GM12878 (cell line): ENCODE measurements around the gene IKZF1. TPM values are rescaled to one million over a fixed set of nuclear protein-coding genes. Genes with fewer than 3 reads are reported as not detected.

Experiments used
- ATAC-seq: fragments of 200-7000 bp; cut with Tn5 transposase; 3 replicates; pipeline ENCODE4 v1.9.1; 2020; ENCODE audit warnings: mild to moderate bottlenecking, moderate library complexity
- BruUV-seq: library from RNA; stranded (reverse); fragments of 400-500 nt; replicated peaks from 2 replicates; lab custom pipeline; 2021; lab: Mats Ljungman, UMichigan
- CTCF ChIA-PET: fragments of 300-600 bp; sonication (Branson Sonifier 250); formaldehyde crosslinking; extraction: SDS; loops from one replicate; lab custom pipeline; 2021; ENCODE audit warnings: inconsistent platforms; lab: Yijun Ruan, JAX
- POLR2A ChIA-PET: fragments of 350-600 bp; formaldehyde crosslinking; extraction: SDS; loops from one replicate; lab custom pipeline; 2021; ENCODE audit warnings: inconsistent platforms; lab: Charles Lee
- RAD21 ChIA-PET: fragments of 300-600 bp; sonication (Branson Sonifier 250); formaldehyde crosslinking; loops from one replicate; lab custom pipeline; 2023; ENCODE audit warnings: antibody characterized with exemption; ENCODE audit not compliant: unreplicated experiment; lab: Charles Lee
- SMC1A ChIA-PET: fragments of 300-600 bp; sonication (Branson Sonifier 250); formaldehyde crosslinking; loops from one replicate; lab custom pipeline; 2023; ENCODE audit not compliant: unreplicated experiment, uncharacterized antibody; lab: Charles Lee
- DNase-seq: peaks from one replicate; pipeline ENCODE4 v3.0.0-alpha.2; 2011; ENCODE audit warnings: low read depth, low spot score
- FAIRE-seq: peaks from 3 replicates; lab custom pipeline; 2011; peaks lifted over from hg19 to GRCh38; lab: Jason Lieb, UNC
- H2AFZ ChIP-seq: 2 replicates; pipeline ENCODE4 v1.6.0; 2011; ENCODE audit warnings: low read depth, low read length, control low read depth; ENCODE audit not compliant: control insufficient read depth
- H3K27ac ChIP-seq: 2 replicates; pipeline ENCODE4 v1.5.1; 2011; ENCODE audit warnings: control low read depth; ENCODE audit not compliant: control insufficient read depth, insufficient read depth
- H3K27me3 ChIP-seq, 2 experiments: replicated peaks in 1 of 2; 2 replicates each; pipeline versions ENCODE4 v1.6.0 to v1.6.1; 2011; ENCODE audit warnings: low read length in 1 of 2; ENCODE audit not compliant: control insufficient read depth in 2 of 2, insufficient read depth in 2 of 2
- H3K36me3 ChIP-seq, 2 experiments: 2 replicates each; pipeline ENCODE4 v1.5.1; 2011; ENCODE audit warnings: low read length in 1 of 2; ENCODE audit not compliant: control insufficient read depth in 2 of 2, insufficient read depth in 2 of 2
- H3K4me1 ChIP-seq: 2 replicates; pipeline ENCODE4 v1.6.1; 2011; ENCODE audit warnings: mild to moderate bottlenecking, low read length, moderate library complexity, mixed read lengths; ENCODE audit not compliant: control insufficient read depth, insufficient read depth
- H3K4me2 ChIP-seq: 2 replicates; pipeline ENCODE4 v1.6.0; 2011; ENCODE audit warnings: control low read depth; ENCODE audit not compliant: control insufficient read depth, insufficient read depth
- H3K4me3 ChIP-seq: fragments of 200-600 bp; sonication (generic); 2 replicates; pipeline ENCODE4 v1.5.1; 2016
- H3K79me2 ChIP-seq: 2 replicates; pipeline ENCODE4 v1.6.0; 2011; ENCODE audit warnings: low read length; ENCODE audit not compliant: control insufficient read depth, insufficient read depth
- H3K9ac ChIP-seq: 2 replicates; pipeline ENCODE4 v1.8.0; 2011; ENCODE audit warnings: low read length, control low read depth, mixed read lengths; ENCODE audit not compliant: control insufficient read depth, insufficient read depth
- H3K9me3 ChIP-seq: replicated peaks from 3 replicates; pipeline ENCODE4 v1.5.1; 2011; ENCODE audit warnings: mild to moderate bottlenecking, low read length; ENCODE audit not compliant: control insufficient read depth, insufficient read depth
- H4K20me1 ChIP-seq: 2 replicates; pipeline ENCODE4 v1.6.0; 2011; ENCODE audit not compliant: control insufficient read depth, insufficient read depth
- CREM ChIP-seq: IDR thresholded peaks from 2 replicates; pipeline ENCODE4 v1.6.1; 2014; ENCODE audit warnings: antibody characterized with exemption, low read depth
- EZH2 ChIP-seq: IDR thresholded peaks from 2 replicates; pipeline ENCODE4 v1.6.1; 2012; ENCODE audit warnings: low read depth, mild to moderate bottlenecking, control low read depth, inconsistent platforms, low read length, borderline replicate concordance; ENCODE audit not compliant: control insufficient read depth
- HCFC1 ChIP-seq: fragments of 150-350 bp; IDR thresholded peaks from 2 replicates; pipeline ENCODE4 v1.6.1; 2014; ENCODE audit warnings: low read length
- HSF1 ChIP-seq: fragments of 150-350 bp; IDR thresholded peaks from 2 replicates; pipeline ENCODE4 v1.6.1; 2014; ENCODE audit warnings: mild to moderate bottlenecking, low read depth, low read length
- MXI1 ChIP-seq: fragments of 150-350 bp; IDR thresholded peaks from 2 replicates; pipeline ENCODE4 v1.6.1; 2011; ENCODE audit warnings: low read depth, mild to moderate bottlenecking, inconsistent platforms, low read length, improper control_type of control experiment
- NR2C2 ChIP-seq: IDR thresholded peaks from 2 replicates; pipeline ENCODE4 v1.6.1; 2011; ENCODE audit warnings: borderline replicate concordance, low read depth; ENCODE audit not compliant: control insufficient read depth, insufficient read length
- PAX5 ChIP-seq: IDR thresholded peaks from 2 replicates; pipeline ENCODE4 v1.6.1; 2011; ENCODE audit warnings: low read depth, low read length, borderline replicate concordance
- PML ChIP-seq: IDR thresholded peaks from 2 replicates; pipeline ENCODE4 v1.6.1; 2012; ENCODE audit warnings: low read length, inconsistent platforms
- SREBF2 ChIP-seq: IDR thresholded peaks from 2 replicates; pipeline ENCODE4 v1.6.1; 2012; ENCODE audit warnings: mild to moderate bottlenecking, low read length
- ZBTB11 ChIP-seq: fragments of 450-650 bp; formaldehyde crosslinking; IDR thresholded peaks from 2 replicates; pipeline ENCODE4 v1.5.0; 2022; ENCODE audit warnings: mild to moderate bottlenecking, missing genetic modification characterization
- ZNF24 ChIP-seq: fragments of 450-650 bp; IDR thresholded peaks from 2 replicates; pipeline ENCODE4 v1.6.1; 2017; ENCODE audit warnings: antibody characterized with exemption, mild to moderate bottlenecking
- ZNF592 ChIP-seq: fragments of 450-650 bp; IDR thresholded peaks from 2 replicates; pipeline ENCODE4 v1.6.1; 2017; ENCODE audit warnings: mild to moderate bottlenecking, moderate library complexity
- WGBS: methylation state at CpG from one replicate; pipeline ENCODE4 v1.1.6; 2016; ENCODE audit warnings: low lambda C conversion rate; ENCODE audit not compliant: insufficient replicate concordance, insufficient coverage; ENCODE audit errors: missing lambda C conversion rate; 5-methylcytosine and 5-hydroxymethylcytosine counted together
- in situ Hi-C: fragments of 300-500 bp; cut with MboI; formaldehyde crosslinking; loops from 9 replicates; pipeline ENCODE4 v1.14.3; 2018; ENCODE audit warnings: mixed read lengths
- intact Hi-C: fragments of 100-400 bp; cut with micrococcal nuclease; formaldehyde crosslinking; loops from one replicate; pipeline ENCODE4 v1.14.2; 2022; ENCODE audit not compliant: unreplicated experiment
- polyA plus RNA-seq, 11 experiments: library from polyadenylated mRNA; depleted of rRNA in 4 of 11; unstranded in 6 of 11; stranded (reverse) in 5 of 11; fragments of >200 nt; fragmentation: Nextera tagmentation in 4 of 11; fragmentation: Illumina TruSeq in 1 of 11; extraction: Ambion mirVana in 4 of 11; extraction: Trizol in 1 of 11; gene quantifications; 1 replicate in 1 of 11; 2 replicates in 10 of 11; pipeline versions ENCODE4 v1.2.1 to v1.2.3, GENCODE V29; 2011 to 2016; ENCODE audit warnings: inconsistent platforms in 2 of 11, missing spikeins in 2 of 11, low read depth in 1 of 11
- total RNA-seq, 4 experiments: library from RNA; depleted of rRNA in 3 of 4; stranded (reverse); fragments of >200 nt in 3 of 4; fragmentation: Illumina TruSeq in 1 of 4; extraction: Trizol in 1 of 4; gene quantifications; 2 replicates each; pipeline versions ENCODE4 v1.2.1 to v1.2.3, GENCODE V29; 2013 to 2021

IKZF1 gene
- total and polyA plus RNA-seq, 10 of the 15 experiments (the other 5 are each of a cell fraction or from before 2014, with no cell fraction given), result 27.2 to 125 (median 71.6) TPM

- CTCF ChIA-PET, result interaction anchor here (0.7 to 1.4 kb wide), 7 partner anchors 8 to 107 kb away, joined by 3 to 7 read pairs (median 3); no protein-coding TSS in a partner anchor
These were observed 17.1 kb downstream of the IKZF1 start for GRCh38 chr7:50321487-50322067.

More at GRCh38 chr7:50321487-50322067, 17.1 kb downstream of the IKZF1 start:
- no peak for TF ChIP-seq EZH2
- TF ChIP-seq ZNF592, result no peak
- TF ChIP-seq ZNF24, result no peak
- TF ChIP-seq PML, result no peak
- no peak for TF ChIP-seq SREBF2
- TF ChIP-seq MXI1, result no peak
- no peak for TF ChIP-seq CREM
- no peak for TF ChIP-seq NR2C2
- TF ChIP-seq ZBTB11 (CRISPR knock-in tag), result no peak
- TF ChIP-seq HCFC1, result no peak
- no peak for TF ChIP-seq HSF1
- no peak for TF ChIP-seq PAX5
- TF ChIP-seq, all 136 proteins: peak for 0
- DNase-seq (no peak), FAIRE-seq (no peak), ATAC-seq (no peak)
- BruUV-seq, result no TSS peak
- no peak overlapping the region for H2AFZ ChIP-seq
- H3K9me3 ChIP-seq, result no peaks in the 10 kb centered on the region
- intact Hi-C loops (no loop called here), in situ Hi-C loops (no loop called here)
- ChIA-PET RAD21 (interaction anchor here (1.0 to 1.5 kb wide), 5 partner anchors 8 to 178 kb away, joined by 3 to 5 read pairs (median 3); no protein-coding TSS in a partner anchor), POLR2A (interaction anchor here (0.7 to 2.3 kb wide), 3 partner anchors 8 to 10 kb away, joined by 4 to 11 read pairs (median 7); no protein-coding TSS in a partner anchor), SMC1A (interaction anchor here (0.9 to 11.5 kb wide), 6 partner anchors 10 to 95 kb away, joined by 3 to 131 read pairs (median 9); no protein-coding TSS in a partner anchor)
- peaks cover 6 to 14% of the 10 kb centered on the region in 2 experiments; a peak in 3 of 4 replicates for H3K36me3 ChIP-seq
- H3K79me2 ChIP-seq, result peaks cover 43% of the 10 kb centered on the region
- no peak overlapping the region for H3K4me2 ChIP-seq
- peaks cover 21% of the 10 kb centered on the region for H3K4me1 ChIP-seq
- no peaks in the 10 kb centered on the region; the same call in 1 of the 2 replicates for H4K20me1 ChIP-seq
- no peaks in the 10 kb centered on the region for H3K27me3 ChIP-seq
- WGBS, result 78% methylated on average over 6 of the region's 6 CpGs
- H3K9ac ChIP-seq, result no peak overlapping the region
- no peak overlapping the region for H3K27ac ChIP-seq
- no peak overlapping the region for H3K4me3 ChIP-seq
